SK-N-SH (cell line): Measurements from ENCODE around the gene GOLM1. TPM values are rescaled to one million over a fixed set of nuclear protein-coding genes. Genes with fewer than 3 reads are reported as not detected.

ENCODE experiments used
- CTCF ChIA-PET: fragments of 300-600, 350-600 bp; formaldehyde crosslinking; extraction: SDS; loops from one replicate; lab custom pipeline; 2021; lab: Yijun Ruan, JAX
- POLR2A ChIA-PET: fragments of 350-600 bp; sonication (Branson Sonifier 250); formaldehyde crosslinking; extraction: SDS; loops from one replicate; lab custom pipeline; 2020; ENCODE audit warnings: antibody characterized with exemption, inconsistent platforms; lab: Yijun Ruan, JAX
- DNase-seq: peaks from one replicate; pipeline ENCODE4 v3.0.0; 2012
- H2AFZ ChIP-seq: fragments of 200-600 bp; sonication (generic); 2 replicates; pipeline ENCODE4 v1.8.1; 2016; ENCODE audit warnings: antibody characterized with exemption, mild to moderate bottlenecking, low read depth
- H3F3A ChIP-seq: fragments of 200-600 bp; sonication (generic); replicated peaks from 2 replicates; pipeline ENCODE3; 2016; ENCODE audit warnings: antibody characterized with exemption, mild to moderate bottlenecking; ENCODE audit not compliant: insufficient read depth
- H3K27ac ChIP-seq, 2 experiments: fragments of 200-500 bp in 1 of 2; fragments of 200-600 bp in 1 of 2; sonication (Bioruptor generic) in 1 of 2; sonication (generic), shearing (Covaris generic) in 1 of 2; 2 replicates each; pipeline versions ENCODE4 v1.5.1 to v1.6.1; 2014 to 2016; ENCODE audit warnings: low read depth in 2 of 2, inconsistent platforms in 1 of 2, low read length in 1 of 2, mild to moderate bottlenecking in 1 of 2, mixed read lengths in 1 of 2
- H3K27me3 ChIP-seq: fragments of 200-600 bp; sonication (generic), shearing (Covaris generic); 2 replicates; pipeline ENCODE4 v1.6.1; 2016; ENCODE audit warnings: mixed run types; ENCODE audit not compliant: insufficient read depth
- H3K36me3 ChIP-seq, 2 experiments: fragments of 200-500 bp in 1 of 2; fragments of 200-600 bp in 1 of 2; sonication (Bioruptor generic) in 1 of 2; sonication (generic) in 1 of 2; replicated peaks in 1 of 2; 2 replicates each; pipeline versions ENCODE3 to v1.5.1; 2014 to 2016; ENCODE audit warnings: low read length in 1 of 2, mild to moderate bottlenecking in 1 of 2; ENCODE audit not compliant: insufficient read depth in 2 of 2, control insufficient read depth in 1 of 2
- H3K4me1 ChIP-seq, 2 experiments: fragments of 200-500 bp in 1 of 2; fragments of 200-600 bp in 1 of 2; sonication (Bioruptor generic) in 1 of 2; sonication (generic), shearing (Covaris generic) in 1 of 2; 2 replicates each; pipeline versions ENCODE4 v1.5.1 to v1.6.1; 2014 to 2016; ENCODE audit warnings: low read depth in 1 of 2, low read length in 1 of 2, mixed run types in 1 of 2; ENCODE audit not compliant: insufficient read depth in 2 of 2, control insufficient read depth in 1 of 2
- H3K4me2 ChIP-seq: fragments of 200-600 bp; sonication (generic), shearing (Covaris generic); 2 replicates; pipeline ENCODE4 v1.6.1; 2017; ENCODE audit warnings: mixed run types
- H3K4me3 ChIP-seq, 2 experiments: fragments of 200-500 bp in 1 of 2; fragments of 200-600 bp in 1 of 2; sonication (Bioruptor generic) in 1 of 2; sonication (generic), shearing (Covaris generic) in 1 of 2; 2 replicates each; pipeline versions ENCODE4 v1.5.1 to v1.8.1; 2014 to 2016; ENCODE audit warnings: low read depth in 2 of 2, inconsistent platforms in 1 of 2, low read length in 1 of 2, mild to moderate bottlenecking in 1 of 2, mixed read lengths in 1 of 2, moderate library complexity in 1 of 2
- H3K79me2 ChIP-seq: fragments of 200-600 bp; sonication (generic); 2 replicates; pipeline ENCODE4 v1.8.1; 2017; ENCODE audit warnings: mild to moderate bottlenecking; ENCODE audit not compliant: insufficient read depth
- H3K9ac ChIP-seq: fragments of 200-600 bp; sonication (generic); 2 replicates; pipeline ENCODE4 v1.6.1; 2017; ENCODE audit warnings: mixed run types
- H3K9me2 ChIP-seq: fragments of 200-600 bp; sonication (generic); 2 replicates; pipeline ENCODE4 v1.6.1; 2017; ENCODE audit warnings: mixed run types
- H3K9me3 ChIP-seq: fragments of 200-600 bp; sonication (generic); 2 replicates; pipeline ENCODE4 v1.6.1; 2017; ENCODE audit warnings: mixed run types, mild to moderate bottlenecking, moderate library complexity
- H4K20me1 ChIP-seq: fragments of 200-600 bp; sonication (generic); 2 replicates; pipeline ENCODE4 v1.6.1; 2017; ENCODE audit warnings: mild to moderate bottlenecking, mixed run types; ENCODE audit not compliant: insufficient read depth
- GABPA ChIP-seq: IDR thresholded peaks from 2 replicates; pipeline ENCODE4 v1.4.0; 2012; ENCODE audit warnings: low read depth, mild to moderate bottlenecking
- JUND ChIP-seq: IDR thresholded peaks from 2 replicates; pipeline ENCODE4 v1.4.0; 2012
- MXI1 ChIP-seq: IDR thresholded peaks from 2 replicates; pipeline ENCODE4 v1.6.1; 2012; ENCODE audit warnings: mild to moderate bottlenecking, low read depth, low read length, improper control_type of control experiment
- POLR2AphosphoS5 ChIP-seq: IDR thresholded peaks from 2 replicates; pipeline ENCODE4 v1.6.1; 2012; ENCODE audit warnings: low read depth, low read length
- RCOR1 ChIP-seq: fragments of 150-350 bp; IDR thresholded peaks from 2 replicates; pipeline ENCODE4 v1.6.1; 2017; ENCODE audit warnings: antibody characterized with exemption, low read length
- RFX5 ChIP-seq: IDR thresholded peaks from 2 replicates; pipeline ENCODE4 v1.6.1; 2012; ENCODE audit warnings: mild to moderate bottlenecking, improper control_type of control experiment, low read length
- RXRA ChIP-seq: IDR thresholded peaks from 2 replicates; pipeline ENCODE4 v1.4.0; 2012; ENCODE audit warnings: low read depth, mild to moderate bottlenecking, borderline replicate concordance
- TAF1 ChIP-seq: IDR thresholded peaks from 2 replicates; pipeline ENCODE4 v1.6.1; 2012; ENCODE audit warnings: low read depth, mild to moderate bottlenecking, low read length, moderate library complexity, borderline replicate concordance
- TEAD4 ChIP-seq: IDR thresholded peaks from 2 replicates; pipeline ENCODE4 v1.4.0; 2012; ENCODE audit warnings: mild to moderate bottlenecking, borderline replicate concordance; ENCODE audit not compliant: insufficient read depth
- WGBS: methylation state at CpG from one replicate; pipeline ENCODE4 v1.1.6; 2017; ENCODE audit warnings: low lambda C conversion rate; 5-methylcytosine and 5-hydroxymethylcytosine counted together
- polyA plus RNA-seq, 3 experiments: library from polyadenylated mRNA; depleted of rRNA; stranded (reverse); fragments of >200 nt; gene quantifications; 2 replicates each; pipeline ENCODE4 v1.2.3, GENCODE V29; 2012
- TF ChIP-seq, protein P1 (sequence below): fragments of 150-350 bp; IDR thresholded peaks from 2 replicates; pipeline ENCODE4 v1.6.1; 2016; ENCODE audit warnings: mild to moderate bottlenecking, low read depth, low read length
- TF ChIP-seq, protein P2 (sequence below): IDR thresholded peaks from 2 replicates; pipeline ENCODE4; 2012

GOLM1 gene
- polyA plus RNA-seq, 1 of the 3 experiments (the other 2 are of a cell fraction) = 69.8 TPM

GRCh38 chr9:86116425-86116824, 17.1 kb upstream of the GOLM1 start:
- Histone ChIP-seq H3K27me3 (no peaks in the 10 kb centered on the region), H3F3A (no peaks in the 10 kb centered on the region), H3K4me3 (no peak overlapping the region), H3K27ac (no peak overlapping the region), H3K9me2 (no peaks in the 10 kb centered on the region), H3K9me3 (no peaks in the 10 kb centered on the region), H2AFZ (no peak overlapping the region), H3K9ac (no peak overlapping the region), H3K4me2 (no peak overlapping the region), H3K79me2 (no peaks in the 10 kb centered on the region), H3K4me1 (no peaks in the 10 kb centered on the region), H3K36me3 (no peaks in the 10 kb centered on the region), H4K20me1 (no peaks in the 10 kb centered on the region)
- TF ChIP-seq MXI1 = no peak
- TF ChIP-seq, protein P1, sequence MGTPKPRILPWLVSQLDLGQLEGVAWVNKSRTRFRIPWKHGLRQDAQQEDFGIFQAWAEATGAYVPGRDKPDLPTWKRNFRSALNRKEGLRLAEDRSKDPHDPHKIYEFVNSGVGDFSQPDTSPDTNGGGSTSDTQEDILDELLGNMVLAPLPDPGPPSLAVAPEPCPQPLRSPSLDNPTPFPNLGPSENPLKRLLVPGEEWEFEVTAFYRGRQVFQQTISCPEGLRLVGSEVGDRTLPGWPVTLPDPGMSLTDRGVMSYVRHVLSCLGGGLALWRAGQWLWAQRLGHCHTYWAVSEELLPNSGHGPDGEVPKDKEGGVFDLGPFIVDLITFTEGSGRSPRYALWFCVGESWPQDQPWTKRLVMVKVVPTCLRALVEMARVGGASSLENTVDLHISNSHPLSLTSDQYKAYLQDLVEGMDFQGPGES = no peak
- no peak for DNase-seq
- WGBS = 74% methylated on average over 9 of the region's 9 CpGs
- ChIA-PET CTCF (no interaction called here), POLR2A (no interaction called here)

GRCh38 chr9:86115886-86116285, 16.5 kb upstream of the GOLM1 start:
- Histone ChIP-seq H3K9me2 (no peaks in the 10 kb centered on the region), H3K9me3 (no peaks in the 10 kb centered on the region), H4K20me1 (no peaks in the 10 kb centered on the region), H3K79me2 (no peaks in the 10 kb centered on the region), H3K4me1 (no peaks in the 10 kb centered on the region), H3F3A (no peaks in the 10 kb centered on the region), H3K9ac (no peak overlapping the region), H3K36me3 (no peaks in the 10 kb centered on the region)
- ChIA-PET CTCF (interaction anchor here (1.2 kb wide), 1 partner anchor 15 kb away, joined by 3 read pairs; no protein-coding TSS in a partner anchor), POLR2A (no interaction called here)
- 65% methylated on average over 4 of the region's 9 CpGs for WGBS
- TF ChIP-seq, protein P1 = no peak
- TF ChIP-seq MXI1 = no peak
- TF ChIP-seq RXRA = no peak
- no peak for TF ChIP-seq POLR2AphosphoS5
- TF ChIP-seq GABPA = no peak
- no peak for TF ChIP-seq RFX5
- no peak for TF ChIP-seq RCOR1
- TF ChIP-seq TEAD4 = no peak
- no peak for TF ChIP-seq TAF1
- TF ChIP-seq, all 33 proteins: peak for 0
- Histone ChIP-seq H3K4me3 (no peak overlapping the region), H3K27ac (no peak overlapping the region), H2AFZ (no peak overlapping the region), H3K4me2 (no peak overlapping the region), H3K27me3 (no peaks in the 10 kb centered on the region)
- DNase-seq = no peak

DNA sequence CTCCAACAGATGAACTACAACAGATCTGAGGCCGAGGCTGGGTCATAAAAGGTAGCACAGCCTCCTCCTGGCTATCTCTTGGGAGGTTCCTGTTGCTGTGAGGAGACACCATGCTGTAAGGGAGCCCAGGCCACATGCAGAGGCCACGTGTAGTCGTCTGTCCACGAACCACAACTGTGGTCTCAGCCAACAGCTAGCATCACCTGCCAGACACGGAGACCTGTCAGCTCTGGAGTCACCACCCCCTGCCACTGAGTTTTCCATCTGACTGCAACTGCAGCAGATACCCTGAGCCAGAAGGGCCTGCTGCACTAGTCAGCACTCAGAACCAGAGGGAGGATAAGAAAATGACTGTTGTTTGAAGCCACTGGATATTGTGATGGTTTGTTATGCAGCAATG, 12.7 kb upstream of the GOLM1 start:
- Histone ChIP-seq H3K4me1 (no peaks in the 10 kb centered on the region), H3K9me2 (no peaks in the 10 kb centered on the region), H3K27me3 (no peaks in the 10 kb centered on the region), H3K79me2 (no peaks in the 10 kb centered on the region), H3K9me3 (no peaks in the 10 kb centered on the region), H3K36me3 (no peaks in the 10 kb centered on the region), H2AFZ (no peak overlapping the region), H3K4me2 (no peak overlapping the region), H3K27ac (no peak overlapping the region), H3K4me3 (no peak overlapping the region), H3K9ac (no peak overlapping the region), H4K20me1 (no peaks in the 10 kb centered on the region), H3F3A (no peaks in the 10 kb centered on the region)
- no peak for DNase-seq
- POLR2A ChIA-PET = no interaction called here
- no peak for TF ChIP-seq RXRA
- no peak for TF ChIP-seq JUND
- no peak for TF ChIP-seq TEAD4
- TF ChIP-seq, protein P2, sequence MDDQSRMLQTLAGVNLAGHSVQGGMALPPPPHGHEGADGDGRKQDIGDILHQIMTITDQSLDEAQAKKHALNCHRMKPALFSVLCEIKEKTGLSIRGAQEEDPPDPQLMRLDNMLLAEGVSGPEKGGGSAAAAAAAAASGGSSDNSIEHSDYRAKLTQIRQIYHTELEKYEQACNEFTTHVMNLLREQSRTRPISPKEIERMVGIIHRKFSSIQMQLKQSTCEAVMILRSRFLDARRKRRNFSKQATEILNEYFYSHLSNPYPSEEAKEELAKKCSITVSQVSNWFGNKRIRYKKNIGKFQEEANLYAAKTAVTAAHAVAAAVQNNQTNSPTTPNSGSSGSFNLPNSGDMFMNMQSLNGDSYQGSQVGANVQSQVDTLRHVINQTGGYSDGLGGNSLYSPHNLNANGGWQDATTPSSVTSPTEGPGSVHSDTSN = no peak
- no peak for TF ChIP-seq RFX5
- TF ChIP-seq, protein P1 = no peak
- no peak for TF ChIP-seq RCOR1
- 58% methylated on average over 5 of the region's 5 CpGs for WGBS
- CTCF ChIA-PET = interaction anchor here (1.0 to 2.4 kb wide), 2 partner anchors 90 to 162 kb away, joined by 3 to 8 read pairs; no protein-coding TSS in a partner anchor
